ENCODE results near the gene NDUFC1.

The NDUFC1 gene

DNA sequence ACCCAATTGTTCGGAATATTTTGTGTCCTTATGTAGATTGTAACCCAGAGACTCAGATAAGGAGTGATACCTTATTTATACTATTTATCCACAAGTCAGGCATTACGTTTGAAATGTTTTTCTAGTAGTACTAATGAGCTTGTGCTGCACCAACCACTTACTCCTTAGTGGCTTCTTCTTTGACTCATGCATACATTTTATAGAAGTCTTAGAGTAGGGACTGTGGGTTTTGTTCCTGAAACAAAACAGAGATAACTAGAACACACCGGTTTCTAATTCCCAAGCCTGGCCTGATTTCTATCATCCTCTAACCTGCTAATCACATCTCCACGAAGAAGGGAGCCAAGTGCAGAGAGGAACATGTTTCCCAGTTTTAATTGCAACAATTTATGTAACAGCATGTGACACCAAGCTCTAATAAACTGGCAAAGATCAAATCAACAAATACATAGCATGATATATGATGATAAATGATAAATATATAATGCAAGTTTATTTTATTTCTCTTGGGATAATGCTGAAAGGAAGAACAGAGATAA lies 54.5 kb downstream of the NDUFC1 start:
- H3K27ac ChIP-seq (ENCODE audit: low read depth, low read length): no peak overlapping the region
- H2AFZ ChIP-seq (ENCODE audit: low read length, unreplicated experiment): peak overlapping the region; percentile 4
- no peak overlapping the region for H3K4me3 ChIP-seq (ENCODE audit: low read depth, low read length)
- H3K4me1 ChIP-seq (ENCODE audit: control insufficient read depth, insufficient read depth, low read length, unreplicated experiment): peaks cover 39% of the 10 kb centered on the region
- H3K27me3 ChIP-seq (ENCODE audit: insufficient read depth, low read length): no peaks in the 10 kb centered on the region
- H3K36me3 ChIP-seq (ENCODE audit: insufficient read depth, low read length): no peaks in the 10 kb centered on the region
- H3K79me2 ChIP-seq (ENCODE audit: control insufficient read depth, insufficient read depth, low read length, unreplicated experiment): no peaks in the 10 kb centered on the region

GRCh38 chr4:139247241-139247640 lies 55.0 kb downstream of the NDUFC1 start:
- Histone ChIP-seq H2AFZ (ENCODE audit: low read length, unreplicated experiment) (no peak overlapping the region), H3K27ac (ENCODE audit: low read depth, low read length) (no peak overlapping the region), H3K27me3 (ENCODE audit: insufficient read depth, low read length) (no peaks in the 10 kb centered on the region), H3K4me1 (ENCODE audit: control insufficient read depth, insufficient read depth, low read length, unreplicated experiment) (peaks cover 44% of the 10 kb centered on the region), H3K36me3 (ENCODE audit: insufficient read depth, low read length) (no peaks in the 10 kb centered on the region), H3K79me2 (ENCODE audit: control insufficient read depth, insufficient read depth, low read length, unreplicated experiment) (no peaks in the 10 kb centered on the region), H3K4me3 (ENCODE audit: low read depth, low read length) (no peak overlapping the region)

- H3K4me3 ChIP-seq (ENCODE audit: low read depth, low read length): no peak overlapping the region
- H3K4me1 ChIP-seq (ENCODE audit: control insufficient read depth, insufficient read depth, low read length, unreplicated experiment): peaks cover 50% of the 10 kb centered on the region
- peak overlapping the region; percentile 30 for H2AFZ ChIP-seq (ENCODE audit: low read length, unreplicated experiment)
- H3K27me3 ChIP-seq (ENCODE audit: insufficient read depth, low read length): no peaks in the 10 kb centered on the region
- no peaks in the 10 kb centered on the region for H3K79me2 ChIP-seq (ENCODE audit: control insufficient read depth, insufficient read depth, low read length, unreplicated experiment)
- H3K36me3 ChIP-seq (ENCODE audit: insufficient read depth, low read length): no peaks in the 10 kb centered on the region
- H3K27ac ChIP-seq (ENCODE audit: low read depth, low read length): 0 out of 2 replicates have a peak overlapping the region, but pooled peaks have one; percentile 58
Measured at GRCh38 chr4:139246166-139246565, 56.1 kb downstream of the NDUFC1 start.

DNA sequence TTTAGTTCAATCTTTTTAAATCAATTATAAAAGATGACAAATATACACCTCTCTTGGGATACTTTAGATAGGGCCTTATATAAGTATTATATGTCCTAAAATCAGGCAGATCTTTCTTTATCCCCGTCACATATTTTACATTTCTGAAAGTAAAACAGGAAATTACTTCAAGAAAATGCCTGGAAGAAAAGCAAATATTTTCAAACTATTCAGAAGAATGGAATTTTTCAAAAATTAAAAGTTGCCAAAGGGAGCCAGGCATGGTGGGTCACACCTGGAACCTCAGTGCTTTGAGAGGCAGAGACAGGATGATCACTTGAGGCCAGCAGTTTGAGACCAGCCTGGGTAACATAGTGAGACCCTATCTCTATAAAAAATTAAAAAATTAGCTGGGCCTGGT lies 56.7 kb downstream of the NDUFC1 start:
- H3K27ac ChIP-seq (ENCODE audit: low read depth, low read length): peak overlapping the region; percentile 58
- peak overlapping the region; percentile 30 for H2AFZ ChIP-seq (ENCODE audit: low read length, unreplicated experiment)
- H3K4me3 ChIP-seq (ENCODE audit: low read depth, low read length): peak overlapping the region; percentile 35
- no peaks in the 10 kb centered on the region for H3K27me3 ChIP-seq (ENCODE audit: insufficient read depth, low read length)
- no peaks in the 10 kb centered on the region for H3K36me3 ChIP-seq (ENCODE audit: insufficient read depth, low read length)
- no peaks in the 10 kb centered on the region for H3K79me2 ChIP-seq (ENCODE audit: control insufficient read depth, insufficient read depth, low read length, unreplicated experiment)
- H3K4me1 ChIP-seq (ENCODE audit: control insufficient read depth, insufficient read depth, low read length, unreplicated experiment): peaks cover 50% of the 10 kb centered on the region

GRCh38 chr4:139243448-139244365 lies 58.6 kb downstream of the NDUFC1 start:
- no peaks in the 10 kb centered on the region for H3K36me3 ChIP-seq (ENCODE audit: insufficient read depth, low read length)
- no peak overlapping the region for H2AFZ ChIP-seq (ENCODE audit: low read length, unreplicated experiment)
- no peaks in the 10 kb centered on the region for H3K79me2 ChIP-seq (ENCODE audit: control insufficient read depth, insufficient read depth, low read length, unreplicated experiment)
- H3K27ac ChIP-seq (ENCODE audit: low read depth, low read length): peak overlapping the region; percentile 84
- no peak overlapping the region for H3K4me3 ChIP-seq (ENCODE audit: low read depth, low read length)
- H3K27me3 ChIP-seq (ENCODE audit: insufficient read depth, low read length): no peaks in the 10 kb centered on the region
- H3K4me1 ChIP-seq (ENCODE audit: control insufficient read depth, insufficient read depth, low read length, unreplicated experiment): peaks cover 50% of the 10 kb centered on the region

DNA sequence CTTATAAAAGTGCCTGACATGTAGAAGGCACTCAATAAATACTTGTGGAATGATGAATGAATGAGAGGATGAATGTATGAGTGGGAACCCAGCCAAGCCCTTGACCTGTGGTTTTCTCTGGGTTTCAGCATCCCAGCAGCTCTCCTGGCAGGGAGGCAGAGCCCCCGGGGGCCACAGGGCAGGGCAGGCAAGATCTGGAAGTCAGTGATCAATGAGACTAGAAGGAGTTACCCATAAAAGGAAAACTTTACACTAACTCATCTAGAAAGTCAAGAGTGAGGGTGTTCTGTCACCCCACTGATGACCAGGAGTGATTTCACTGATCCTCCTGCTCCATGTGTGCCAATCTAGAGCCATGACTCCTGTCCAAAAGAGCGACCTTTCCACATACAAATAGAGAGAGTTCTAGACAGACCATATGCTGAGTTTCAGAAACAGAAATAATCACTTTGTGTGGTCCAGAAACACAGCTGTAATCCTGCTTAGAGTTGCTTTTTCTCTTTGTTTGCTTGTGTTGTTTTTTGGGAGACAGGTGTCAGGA lies 59.7 kb downstream of the NDUFC1 start:
- Histone ChIP-seq H3K79me2 (ENCODE audit: control insufficient read depth, insufficient read depth, low read length, unreplicated experiment) (no peaks in the 10 kb centered on the region), H2AFZ (ENCODE audit: low read length, unreplicated experiment) (no peak overlapping the region), H3K36me3 (ENCODE audit: insufficient read depth, low read length) (no peaks in the 10 kb centered on the region), H3K4me1 (ENCODE audit: control insufficient read depth, insufficient read depth, low read length, unreplicated experiment) (peaks cover 46% of the 10 kb centered on the region), H3K4me3 (ENCODE audit: low read depth, low read length) (peak overlapping the region; percentile 34), H3K27ac (ENCODE audit: low read depth, low read length) (peak overlapping the region; percentile 84), H3K27me3 (ENCODE audit: insufficient read depth, low read length) (no peaks in the 10 kb centered on the region)

GRCh38 chr4:139241784-139242151 lies 60.5 kb downstream of the NDUFC1 start:
- H3K36me3 ChIP-seq (ENCODE audit: insufficient read depth, low read length): no peaks in the 10 kb centered on the region
- peaks cover 45% of the 10 kb centered on the region for H3K4me1 ChIP-seq (ENCODE audit: control insufficient read depth, insufficient read depth, low read length, unreplicated experiment)
- no peak overlapping the region for H3K4me3 ChIP-seq (ENCODE audit: low read depth, low read length)
- H2AFZ ChIP-seq (ENCODE audit: low read length, unreplicated experiment): no peak overlapping the region
- H3K27me3 ChIP-seq (ENCODE audit: insufficient read depth, low read length): no peaks in the 10 kb centered on the region
- H3K27ac ChIP-seq (ENCODE audit: low read depth, low read length): peak overlapping the region; percentile 84
- H3K79me2 ChIP-seq (ENCODE audit: control insufficient read depth, insufficient read depth, low read length, unreplicated experiment): no peaks in the 10 kb centered on the region

- peaks cover 41% of the 10 kb centered on the region for H3K4me1 ChIP-seq (ENCODE audit: control insufficient read depth, insufficient read depth, low read length, unreplicated experiment)
- no peak overlapping the region for H2AFZ ChIP-seq (ENCODE audit: low read length, unreplicated experiment)
- no peaks in the 10 kb centered on the region for H3K36me3 ChIP-seq (ENCODE audit: insufficient read depth, low read length)
- H3K27ac ChIP-seq (ENCODE audit: low read depth, low read length): no peak overlapping the region
- no peak overlapping the region for H3K4me3 ChIP-seq (ENCODE audit: low read depth, low read length)
- no peaks in the 10 kb centered on the region for H3K27me3 ChIP-seq (ENCODE audit: insufficient read depth, low read length)
- H3K79me2 ChIP-seq (ENCODE audit: control insufficient read depth, insufficient read depth, low read length, unreplicated experiment): no peaks in the 10 kb centered on the region
Measured at GRCh38 chr4:139241086-139241783, 61.0 kb downstream of the NDUFC1 start.

Data from ACC112 (cell line).